Ishikawa (cell line): ENCODE measurements around the gene GPRC5D.
A peak's percentile ranks its signal among the peaks of the same experiment; 100 is the strongest.

ENCODE experiments used
- CEBPB ChIP-seq: IDR thresholded peaks from 2 replicates; pipeline ENCODE4 v1.6.1; 2012
- CREB1 ChIP-seq: IDR thresholded peaks from 2 replicates; pipeline ENCODE4 v1.6.1; 2012; ENCODE audit warnings: low read depth
- EGR1 ChIP-seq: IDR thresholded peaks from 2 replicates; pipeline ENCODE4 v1.6.1; 2012
- EP300 ChIP-seq: IDR thresholded peaks from 2 replicates; pipeline ENCODE4 v1.6.1; 2012; ENCODE audit warnings: borderline replicate concordance
- FOXM1 ChIP-seq: IDR thresholded peaks from 2 replicates; pipeline ENCODE4 v1.6.1; 2012; ENCODE audit warnings: low read depth, borderline replicate concordance
- NFIC ChIP-seq: IDR thresholded peaks from 2 replicates; pipeline ENCODE4 v1.6.1; 2012
- RAD21 ChIP-seq: IDR thresholded peaks from 2 replicates; pipeline ENCODE4 v1.6.1; 2012; ENCODE audit warnings: low read depth
- TAF1 ChIP-seq: IDR thresholded peaks from 2 replicates; pipeline ENCODE4 v1.6.1; 2012; ENCODE audit warnings: low read depth, mild to moderate bottlenecking
- TEAD4 ChIP-seq: IDR thresholded peaks from 2 replicates; pipeline ENCODE4 v1.6.1; 2012
- YY1 ChIP-seq: IDR thresholded peaks from 2 replicates; pipeline ENCODE4 v1.6.1; 2012; ENCODE audit warnings: low read depth
- TF ChIP-seq, protein P1 (sequence below): IDR thresholded peaks from 2 replicates; pipeline ENCODE4 v1.6.1; 2012; ENCODE audit warnings: low read depth, mild to moderate bottlenecking
- TF ChIP-seq, protein P2 (sequence below): IDR thresholded peaks from 2 replicates; pipeline ENCODE4 v1.6.1; 2012

GPRC5D gene

GRCh38 chr12:12990700-12991468, 38.9 kb upstream of the GPRC5D start:
- TF ChIP-seq NFIC (no peak), FOXM1 (no peak), RAD21 (no peak), CREB1 (no peak)
- TF ChIP-seq, protein P1, sequence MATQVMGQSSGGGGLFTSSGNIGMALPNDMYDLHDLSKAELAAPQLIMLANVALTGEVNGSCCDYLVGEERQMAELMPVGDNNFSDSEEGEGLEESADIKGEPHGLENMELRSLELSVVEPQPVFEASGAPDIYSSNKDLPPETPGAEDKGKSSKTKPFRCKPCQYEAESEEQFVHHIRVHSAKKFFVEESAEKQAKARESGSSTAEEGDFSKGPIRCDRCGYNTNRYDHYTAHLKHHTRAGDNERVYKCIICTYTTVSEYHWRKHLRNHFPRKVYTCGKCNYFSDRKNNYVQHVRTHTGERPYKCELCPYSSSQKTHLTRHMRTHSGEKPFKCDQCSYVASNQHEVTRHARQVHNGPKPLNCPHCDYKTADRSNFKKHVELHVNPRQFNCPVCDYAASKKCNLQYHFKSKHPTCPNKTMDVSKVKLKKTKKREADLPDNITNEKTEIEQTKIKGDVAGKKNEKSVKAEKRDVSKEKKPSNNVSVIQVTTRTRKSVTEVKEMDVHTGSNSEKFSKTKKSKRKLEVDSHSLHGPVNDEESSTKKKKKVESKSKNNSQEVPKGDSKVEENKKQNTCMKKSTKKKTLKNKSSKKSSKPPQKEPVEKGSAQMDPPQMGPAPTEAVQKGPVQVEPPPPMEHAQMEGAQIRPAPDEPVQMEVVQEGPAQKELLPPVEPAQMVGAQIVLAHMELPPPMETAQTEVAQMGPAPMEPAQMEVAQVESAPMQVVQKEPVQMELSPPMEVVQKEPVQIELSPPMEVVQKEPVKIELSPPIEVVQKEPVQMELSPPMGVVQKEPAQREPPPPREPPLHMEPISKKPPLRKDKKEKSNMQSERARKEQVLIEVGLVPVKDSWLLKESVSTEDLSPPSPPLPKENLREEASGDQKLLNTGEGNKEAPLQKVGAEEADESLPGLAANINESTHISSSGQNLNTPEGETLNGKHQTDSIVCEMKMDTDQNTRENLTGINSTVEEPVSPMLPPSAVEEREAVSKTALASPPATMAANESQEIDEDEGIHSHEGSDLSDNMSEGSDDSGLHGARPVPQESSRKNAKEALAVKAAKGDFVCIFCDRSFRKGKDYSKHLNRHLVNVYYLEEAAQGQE = no peak
- TF ChIP-seq, protein P2, sequence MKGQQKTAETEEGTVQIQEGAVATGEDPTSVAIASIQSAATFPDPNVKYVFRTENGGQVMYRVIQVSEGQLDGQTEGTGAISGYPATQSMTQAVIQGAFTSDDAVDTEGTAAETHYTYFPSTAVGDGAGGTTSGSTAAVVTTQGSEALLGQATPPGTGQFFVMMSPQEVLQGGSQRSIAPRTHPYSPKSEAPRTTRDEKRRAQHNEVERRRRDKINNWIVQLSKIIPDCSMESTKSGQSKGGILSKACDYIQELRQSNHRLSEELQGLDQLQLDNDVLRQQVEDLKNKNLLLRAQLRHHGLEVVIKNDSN = peak; percentile 64

- TF ChIP-seq EGR1 = no peak
- no peak for TF ChIP-seq CREB1
- TF ChIP-seq CEBPB = no peak
- no peak for TF ChIP-seq TAF1
These were observed 35.5 kb upstream of the GPRC5D start for GRCh38 chr12:12987421-12987820.

- no peak for TF ChIP-seq CEBPB
- TF ChIP-seq RAD21 = no peak
- TF ChIP-seq NFIC = peak; percentile 39
- no peak for TF ChIP-seq FOXM1
These were observed 34.9 kb upstream of the GPRC5D start for GRCh38 chr12:12986775-12987331.

DNA sequence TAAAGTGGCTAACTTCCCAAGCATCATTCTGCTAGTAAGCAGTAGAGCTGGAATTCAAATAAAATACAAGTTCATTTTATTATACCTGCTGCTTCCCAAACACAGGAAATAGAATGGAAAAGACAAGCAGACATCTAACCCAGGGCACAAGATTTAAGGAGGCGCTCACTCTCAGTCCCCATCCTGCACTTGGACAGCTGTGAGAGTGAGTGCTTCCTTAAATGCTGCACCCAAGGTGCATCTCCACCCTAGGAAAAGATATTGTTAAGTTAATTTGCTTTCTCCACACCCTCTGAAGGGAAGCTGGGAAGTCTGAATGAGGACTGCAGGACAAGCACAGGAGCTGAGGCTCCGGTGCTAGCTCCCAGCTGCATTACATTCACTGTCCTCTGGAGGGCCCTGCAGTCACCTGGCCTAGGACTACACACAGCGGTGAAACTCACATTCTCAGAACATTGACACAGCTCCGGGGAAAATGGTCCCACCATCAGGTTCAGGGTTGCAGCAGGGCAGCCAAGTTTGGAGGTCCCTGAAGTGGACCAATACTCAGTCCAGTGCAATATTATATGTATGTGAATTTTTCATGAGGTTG, 33.9 kb upstream of the GPRC5D start:
- TF ChIP-seq, protein P1 = no peak
- TF ChIP-seq NFIC (no peak), RAD21 (peak; percentile 64)

- TF ChIP-seq TEAD4 (no peak), YY1 (no peak), RAD21 (no peak), EGR1 (no peak), EP300 (no peak), TAF1 (no peak), FOXM1 (no peak), CEBPB (no peak)
These were observed 32.2 kb upstream of the GPRC5D start for GRCh38 chr12:12984149-12984548.

DNA sequence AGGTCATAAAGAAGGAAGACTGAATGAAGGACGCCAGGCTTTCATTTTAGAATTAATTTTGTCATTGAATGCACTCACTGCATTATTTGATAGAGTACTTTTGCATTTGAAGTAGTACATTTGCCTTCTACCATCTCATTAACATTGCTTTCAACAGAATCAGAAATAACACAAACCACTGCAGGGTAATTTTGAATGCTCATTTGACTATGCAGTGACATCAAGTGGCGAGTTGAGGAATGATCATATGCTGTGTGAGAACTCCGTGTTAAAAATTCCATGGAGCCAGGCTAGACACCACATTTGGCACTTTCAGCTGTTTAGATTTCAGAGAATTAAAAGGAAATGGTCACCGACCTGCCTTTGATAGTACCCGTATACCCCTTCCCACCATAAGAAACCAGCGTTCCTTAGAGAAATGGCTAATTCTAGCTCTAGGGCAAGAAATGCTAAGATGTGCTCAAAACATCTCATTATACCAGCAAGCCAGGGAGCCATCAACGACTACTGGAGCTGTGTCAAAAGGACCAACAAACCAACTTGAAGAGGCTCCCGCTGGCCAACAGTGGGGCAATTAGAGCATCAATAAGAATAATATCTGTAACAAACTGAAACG, 31.6 kb upstream of the GPRC5D start:
- TF ChIP-seq NFIC = no peak
- TF ChIP-seq YY1 = no peak
- TF ChIP-seq RAD21 = peak; percentile 75
- TF ChIP-seq, protein P1 = no peak
